Mesendoderm (in vitro differentiated cells): ENCODE measurements around the gene CHI3L2.
A peak's percentile ranks its signal among the peaks of the same experiment; 100 is the strongest.

Experiments
- DNase-seq: peaks from one replicate; pipeline ENCODE4 v3.0.0; 2013
- H2AK5ac ChIP-seq: 2 replicates; pipeline ENCODE4 v1.6.1; 2013; ENCODE audit warnings: low read length, inconsistent platforms
- H2BK120ac ChIP-seq: 2 replicates; pipeline ENCODE4 v1.6.1; 2013; ENCODE audit warnings: low read depth, mild to moderate bottlenecking, low read length, moderate library complexity, mixed read lengths
- H2BK15ac ChIP-seq: replicated peaks from 2 replicates; pipeline ENCODE4 v1.6.1; 2013; ENCODE audit warnings: low read depth, mild to moderate bottlenecking, moderate library complexity
- H2BK5ac ChIP-seq: 2 replicates; pipeline ENCODE4 v1.6.1; 2013; ENCODE audit warnings: low read length, inconsistent platforms
- H3K18ac ChIP-seq: 2 replicates; pipeline ENCODE4 v1.6.1; 2013; ENCODE audit warnings: mild to moderate bottlenecking, low read length, mixed read lengths
- H3K23ac ChIP-seq: one replicate; pipeline ENCODE4 v1.6.1; 2013; ENCODE audit warnings: low read length
- H3K27ac ChIP-seq: 2 replicates; pipeline ENCODE4 v1.5.1; 2013; ENCODE audit warnings: low read depth, mild to moderate bottlenecking, inconsistent platforms, low read length, moderate library complexity
- H3K27me3 ChIP-seq: 2 replicates; pipeline ENCODE4 v1.6.1; 2013; ENCODE audit warnings: low read length, control low read depth, mild to moderate bottlenecking, inconsistent platforms; ENCODE audit not compliant: insufficient read depth, poor library complexity
- H3K36me3 ChIP-seq: 2 replicates; pipeline ENCODE4 v1.6.1; 2013; ENCODE audit warnings: low read length, inconsistent platforms; ENCODE audit not compliant: control insufficient read depth, insufficient read depth
- H3K4ac ChIP-seq: one replicate; pipeline ENCODE4 v1.6.1; 2013; ENCODE audit warnings: low read depth, mild to moderate bottlenecking, low read length, moderate library complexity
- H3K4me1 ChIP-seq: 2 replicates; pipeline ENCODE4 v1.6.1; 2013; ENCODE audit warnings: low read depth, low read length, inconsistent platforms; ENCODE audit not compliant: control insufficient read depth
- H3K4me2 ChIP-seq: 2 replicates; pipeline ENCODE4 v1.6.1; 2013; ENCODE audit warnings: low read length
- H3K4me3 ChIP-seq: 2 replicates; pipeline ENCODE4 v1.5.1; 2013; ENCODE audit warnings: mild to moderate bottlenecking, low read length
- H3K56ac ChIP-seq: one replicate; pipeline ENCODE4 v1.6.1; 2013; ENCODE audit warnings: low read length
- H3K79me1 ChIP-seq: 2 replicates; pipeline ENCODE4 v1.6.1; 2013; ENCODE audit warnings: low read length, inconsistent platforms
- H3K79me2 ChIP-seq: 2 replicates; pipeline ENCODE4 v1.6.1; 2013; ENCODE audit warnings: mild to moderate bottlenecking, low read length; ENCODE audit not compliant: control insufficient read depth, insufficient read depth
- H3K9ac ChIP-seq: 2 replicates; pipeline ENCODE4 v1.6.1; 2013; ENCODE audit warnings: low read length, inconsistent platforms
- H4K5ac ChIP-seq: one replicate; pipeline ENCODE4 v1.6.1; 2013; ENCODE audit warnings: low read length
- H4K8ac ChIP-seq: one replicate; pipeline ENCODE4 v1.6.1; 2013; ENCODE audit warnings: low read depth, mild to moderate bottlenecking, control low read depth, low read length, moderate library complexity
- WGBS: extraction: QIAGEN DNeasy Blood & Tissue Kit; methylation state at CpG from one replicate; pipeline ENCODE4 v1.1.7; 2013; ENCODE audit warnings: low lambda C conversion rate, missing lambda C conversion rate; ENCODE audit not compliant: insufficient coverage; ENCODE audit errors: extremely low coverage; 5-methylcytosine and 5-hydroxymethylcytosine counted together

CHI3L2 gene

GRCh38 chr1:111223126-111223685 is 4.3 kb upstream of the CHI3L2 start:
- H3K4me1 ChIP-seq: peaks cover 8% of the 10 kb centered on the region
- H2BK120ac ChIP-seq: no peak overlapping the region
- H3K4me3 ChIP-seq: no peak overlapping the region
- no peaks in the 10 kb centered on the region for H3K79me1 ChIP-seq
- H2AK5ac ChIP-seq: no peak overlapping the region
- H2BK15ac ChIP-seq: no peak overlapping the region
- H3K18ac ChIP-seq: no peak overlapping the region
- peak overlapping the region; percentile 3 for H3K9ac ChIP-seq
- no CpG with 5 or more reads among the region's 6 CpGs for WGBS
- H3K56ac ChIP-seq: peak overlapping the region; percentile 44
- no peak overlapping the region for H4K5ac ChIP-seq
- no peak for DNase-seq
- H3K23ac ChIP-seq: no peak overlapping the region
- no peak overlapping the region for H3K4me2 ChIP-seq
- no peaks in the 10 kb centered on the region for H3K36me3 ChIP-seq
- H3K27ac ChIP-seq: no peak overlapping the region
- no peak overlapping the region for H2BK5ac ChIP-seq
- H3K4ac ChIP-seq: no peak overlapping the region
- no peaks in the 10 kb centered on the region for H3K79me2 ChIP-seq
- H3K27me3 ChIP-seq: no peaks in the 10 kb centered on the region
- no peak overlapping the region for H4K8ac ChIP-seq

GRCh38 chr1:111225091-111225490 is 2.4 kb upstream of the CHI3L2 start:
- H3K4me3 ChIP-seq: no peak overlapping the region
- no peak overlapping the region for H3K4ac ChIP-seq
- H2BK15ac ChIP-seq: no peak overlapping the region
- H3K27ac ChIP-seq: no peak overlapping the region
- H2BK120ac ChIP-seq: no peak overlapping the region
- no peak overlapping the region for H4K5ac ChIP-seq
- no peak overlapping the region for H4K8ac ChIP-seq
- no peaks in the 10 kb centered on the region for H3K27me3 ChIP-seq
- H3K36me3 ChIP-seq: no peaks in the 10 kb centered on the region
- H3K79me2 ChIP-seq: no peaks in the 10 kb centered on the region
- no peak overlapping the region for H2AK5ac ChIP-seq
- no peak overlapping the region for H3K56ac ChIP-seq
- DNase-seq: no peak
- H3K4me1 ChIP-seq: peaks cover 7% of the 10 kb centered on the region
- H3K79me1 ChIP-seq: no peaks in the 10 kb centered on the region
- H3K9ac ChIP-seq: no peak overlapping the region
- no peak overlapping the region for H3K18ac ChIP-seq
- no peak overlapping the region for H3K4me2 ChIP-seq
- no peak overlapping the region for H3K23ac ChIP-seq
- H2BK5ac ChIP-seq: no peak overlapping the region

- Histone ChIP-seq H2BK15ac (no peak overlapping the region), H3K36me3 (no peaks in the 10 kb centered on the region), H3K27me3 (peaks cover 1% of the 10 kb centered on the region), H3K79me1 (no peaks in the 10 kb centered on the region), H2BK5ac (no peak overlapping the region), H3K4me1 (no peaks in the 10 kb centered on the region), H3K79me2 (no peaks in the 10 kb centered on the region), H3K4ac (no peak overlapping the region), H3K9ac (no peak overlapping the region), H4K8ac (no peak overlapping the region), H3K56ac (no peak overlapping the region), H2BK120ac (no peak overlapping the region), H3K18ac (no peak overlapping the region), H4K5ac (no peak overlapping the region), H3K4me3 (no peak overlapping the region), H3K23ac (no peak overlapping the region), H3K4me2 (no peak overlapping the region), H2AK5ac (no peak overlapping the region), H3K27ac (no peak overlapping the region)
- no peak for DNase-seq
- WGBS: no CpG with 5 or more reads among the region's 6 CpGs
Observed at GRCh38 chr1:111225717-111226400, 1.7 kb upstream of the CHI3L2 start.

GRCh38 chr1:111227851-111228747 is 586 bp downstream of the CHI3L2 start:
- H4K8ac ChIP-seq: no peak overlapping the region
- H3K79me1 ChIP-seq: no peaks in the 10 kb centered on the region
- no peak overlapping the region for H2BK15ac ChIP-seq
- H2AK5ac ChIP-seq: no peak overlapping the region
- no peak overlapping the region for H2BK120ac ChIP-seq
- H3K36me3 ChIP-seq: no peaks in the 10 kb centered on the region
- H3K23ac ChIP-seq: no peak overlapping the region
- no peak overlapping the region for H2BK5ac ChIP-seq
- H4K5ac ChIP-seq: no peak overlapping the region
- no peak overlapping the region for H3K4ac ChIP-seq
- H3K4me2 ChIP-seq: no peak overlapping the region
- H3K18ac ChIP-seq: no peak overlapping the region
- no peak overlapping the region for H3K4me3 ChIP-seq
- no CpG with 5 or more reads among the region's 6 CpGs for WGBS
- no peak overlapping the region for H3K27ac ChIP-seq
- H3K79me2 ChIP-seq: no peaks in the 10 kb centered on the region
- peaks cover 1% of the 10 kb centered on the region for H3K27me3 ChIP-seq
- H3K9ac ChIP-seq: no peak overlapping the region
- DNase-seq: no peak
- no peaks in the 10 kb centered on the region for H3K4me1 ChIP-seq
- no peak overlapping the region for H3K56ac ChIP-seq

- no peak overlapping the region for H2BK120ac ChIP-seq
- no peak overlapping the region for H3K4me2 ChIP-seq
- H3K9ac ChIP-seq: no peak overlapping the region
- no CpG with 5 or more reads among the region's 2 CpGs for WGBS
- H2BK15ac ChIP-seq: no peak overlapping the region
- H3K27me3 ChIP-seq: peaks cover 1% of the 10 kb centered on the region
- no peak overlapping the region for H2AK5ac ChIP-seq
- H3K23ac ChIP-seq: no peak overlapping the region
- H3K18ac ChIP-seq: no peak overlapping the region
- H4K5ac ChIP-seq: no peak overlapping the region
- H3K4me3 ChIP-seq: no peak overlapping the region
- no peaks in the 10 kb centered on the region for H3K36me3 ChIP-seq
- no peak for DNase-seq
- H3K56ac ChIP-seq: no peak overlapping the region
- no peak overlapping the region for H4K8ac ChIP-seq
- H3K27ac ChIP-seq: no peak overlapping the region
- H3K4me1 ChIP-seq: no peaks in the 10 kb centered on the region
- H3K79me2 ChIP-seq: no peaks in the 10 kb centered on the region
- no peak overlapping the region for H2BK5ac ChIP-seq
- H3K79me1 ChIP-seq: no peaks in the 10 kb centered on the region
- H3K4ac ChIP-seq: no peak overlapping the region
Observed at GRCh38 chr1:111228748-111229126, 1.2 kb downstream of the CHI3L2 start.
